Measurements from ENCODE around the gene KRTAP5-2.
A peak's percentile ranks its signal among the peaks of the same experiment; 100 is the strongest.

Gene KRTAP5-2

GRCh38 chr11:1555713-1556153 is 42.4 kb downstream of the KRTAP5-2 start:
- no peak for DNase-seq (ENCODE audit: low spot score)

DNA sequence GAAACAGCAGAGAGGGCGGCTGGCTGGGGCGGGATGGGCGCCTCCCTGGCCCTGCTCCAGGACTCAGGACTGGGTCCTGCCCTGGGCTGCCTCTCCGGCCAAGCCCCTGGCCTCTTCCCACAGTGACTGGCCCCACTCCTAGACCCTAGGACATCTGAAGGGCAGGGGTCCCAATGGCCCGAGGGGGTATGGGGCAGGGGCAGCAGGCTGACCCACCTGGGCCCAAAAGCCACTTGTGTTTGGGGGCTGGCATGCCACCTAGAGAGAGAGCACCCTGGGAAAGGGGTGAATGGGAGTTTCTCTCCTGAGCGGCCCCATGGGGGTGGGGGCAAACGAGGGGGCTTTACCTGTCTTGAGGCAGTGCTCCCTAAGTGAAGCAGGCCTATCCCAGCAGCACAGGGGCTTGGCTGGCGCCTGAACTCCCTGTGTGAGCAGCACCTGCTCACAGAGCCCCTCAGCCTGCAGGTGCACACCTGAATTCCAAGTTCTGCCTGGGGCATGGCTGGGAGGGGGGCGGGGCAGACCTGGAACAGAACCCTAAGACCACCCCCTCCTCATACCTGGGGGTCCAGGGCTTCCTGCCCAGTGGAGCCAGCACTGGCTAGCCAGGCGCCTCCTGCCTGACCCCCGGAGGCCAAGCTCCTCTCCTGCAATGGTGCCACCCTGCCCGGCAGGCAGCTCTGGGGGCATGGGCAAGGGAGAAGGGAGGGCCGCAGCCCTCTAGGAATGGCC is 42.9 kb downstream of the KRTAP5-2 start:
- DNase-seq (ENCODE audit: low spot score), result peak; percentile 46

- no peak for DNase-seq (ENCODE audit: low spot score)
These were observed 44.1 kb downstream of the KRTAP5-2 start for GRCh38 chr11:1553808-1554594.

- no peak for DNase-seq (ENCODE audit: low spot score)
These were observed 48.5 kb downstream of the KRTAP5-2 start for GRCh38 chr11:1549338-1550330.

- no peak for DNase-seq (ENCODE audit: low spot score)
These were observed 49.6 kb downstream of the KRTAP5-2 start for GRCh38 chr11:1548221-1549070.

DNA sequence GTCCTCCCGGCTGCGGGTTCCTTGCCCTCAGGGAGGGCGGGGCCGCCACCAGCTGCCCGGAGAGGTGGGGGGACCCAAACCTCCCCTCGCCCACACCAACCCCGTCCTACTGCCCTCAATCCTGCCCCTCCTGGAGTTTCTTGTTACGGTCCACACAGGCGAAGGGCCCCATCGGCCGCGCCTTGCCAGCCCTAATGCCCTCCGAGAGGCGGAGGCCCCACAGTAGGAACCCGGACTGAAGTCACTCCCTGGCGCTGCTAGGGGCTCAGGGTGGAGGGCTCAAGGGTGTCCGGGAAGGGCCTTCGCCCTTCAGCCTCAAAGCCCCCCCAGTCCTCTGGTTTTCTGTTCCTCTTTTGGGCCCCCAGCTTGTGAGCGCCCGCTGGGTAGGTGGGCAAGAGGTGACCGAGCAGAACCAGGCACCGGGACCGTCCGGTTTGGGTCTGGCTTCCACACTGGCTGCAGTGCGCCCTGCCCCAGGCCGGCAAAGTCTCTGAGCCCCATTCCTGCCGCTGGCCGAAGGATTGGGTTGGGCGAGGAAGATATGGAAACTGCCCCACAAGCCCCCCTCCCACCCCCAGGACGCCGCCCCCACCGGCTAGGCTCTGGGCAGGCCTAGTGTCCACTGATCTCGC is 50.5 kb downstream of the KRTAP5-2 start:
- no peak for DNase-seq (ENCODE audit: low spot score)
